Activated CD8-positive, alpha-beta T cell treated with anti-CD3 and anti-CD28 coated beads, Interleukin-2, amount 10 ng/mL, durations not matched to agents 7 days and 5 days (primary cell): Measurements from ENCODE around the gene ZNF440. TPM values are rescaled to one million over a fixed set of nuclear protein-coding genes. Genes with fewer than 3 reads are reported as not detected.
"Not testable (repeated sequence)": the region's sequence is repeated elsewhere in the genome, so short reads cannot be mapped to it uniquely, and the experiment has no call there.

Experiments used
- ATAC-seq: fragments of 150-1000 bp; cut with Tn5 transposase; one replicate; pipeline ENCODE4 v1.10.0; 2021; ENCODE audit warnings: moderate library complexity
- CTCF ChIA-PET: fragments of 350-600 bp; sonication (Branson Sonifier 250); formaldehyde crosslinking; loops from one replicate; lab custom pipeline; 2021; ENCODE audit warnings: antibody characterized with exemption; lab: Charles Lee
- POLR2A ChIA-PET: fragments of 350-600 bp; sonication (Branson Sonifier 250); formaldehyde crosslinking; loops from one replicate; lab custom pipeline; 2021; ENCODE audit warnings: antibody characterized with exemption; lab: Charles Lee
- DNase-seq: peaks from one replicate; pipeline ENCODE4 v3.0.0-alpha.2; 2020
- H3K27ac Mint-ChIP-seq: one replicate; pipeline ENCODE4 v1.8.0; 2021; ENCODE audit warnings: mild to moderate bottlenecking, mixed read lengths
- H3K27me3 Mint-ChIP-seq: one replicate; pipeline ENCODE4 v1.8.0; 2021; ENCODE audit warnings: low read depth, mixed read lengths
- H3K36me3 Mint-ChIP-seq: one replicate; pipeline ENCODE4 v1.8.0; 2021; ENCODE audit warnings: low read depth, mixed read lengths
- H3K4me1 Mint-ChIP-seq: one replicate; pipeline ENCODE4 v1.8.0; 2021; ENCODE audit warnings: low read depth, mixed read lengths
- H3K4me3 Mint-ChIP-seq: one replicate; pipeline ENCODE4 v1.8.0; 2021; ENCODE audit warnings: mild to moderate bottlenecking, mixed read lengths
- H3K9me3 Mint-ChIP-seq: one replicate; pipeline ENCODE4 v1.8.0; 2022; ENCODE audit warnings: mixed read lengths; ENCODE audit not compliant: insufficient read depth
- total RNA-seq, 2 experiments: library from RNA; stranded (reverse); gene quantifications; one replicate each; pipeline ENCODE4 v1.2.3, GENCODE V29; 2021

Gene ZNF440
- total RNA-seq, 2 experiments from 2014 or later, result 15.2 to 17.7 TPM

GRCh38 chr19:11861301-11861700 lies 47.2 kb downstream of the ZNF440 start:
- CTCF ChIA-PET, result no interaction called here
- ATAC-seq, result no peak
- peaks cover 63% of the 10 kb centered on the region for H3K9me3 Mint-ChIP-seq

DNA sequence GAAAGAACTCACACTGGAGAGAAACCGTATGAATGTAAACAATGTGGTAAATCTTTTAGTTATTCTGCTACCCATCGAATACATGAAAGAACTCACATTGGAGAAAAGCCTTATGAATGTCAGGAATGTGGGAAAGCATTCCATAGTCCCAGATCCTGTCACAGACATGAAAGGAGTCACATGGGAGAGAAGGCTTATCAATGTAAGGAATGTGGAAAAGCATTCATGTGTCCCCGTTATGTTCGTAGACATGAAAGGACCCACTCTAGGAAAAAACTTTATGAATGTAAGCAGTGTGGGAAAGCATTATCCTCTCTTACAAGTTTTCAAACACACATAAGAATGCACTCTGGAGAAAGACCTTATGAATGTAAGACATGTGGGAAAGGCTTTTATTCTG lies 53.7 kb downstream of the ZNF440 start:
- H3K27ac Mint-ChIP-seq, H3K4me1 Mint-ChIP-seq, DNase-seq, ATAC-seq, CTCF ChIA-PET, POLR2A ChIA-PET, H3K27me3 Mint-ChIP-seq, H3K4me3 Mint-ChIP-seq: not testable (repeated sequence)
- H3K9me3 Mint-ChIP-seq, result peaks cover 50% of the 10 kb centered on the region
- peaks cover 62% of the 10 kb centered on the region for H3K36me3 Mint-ChIP-seq

More at GRCh38 chr19:11861301-11861700, 47.2 kb downstream of the ZNF440 start:
- no peak overlapping the region for H3K4me3 Mint-ChIP-seq
- H3K27me3 Mint-ChIP-seq, result no peaks in the 10 kb centered on the region
- no peaks in the 10 kb centered on the region for H3K4me1 Mint-ChIP-seq
- peaks cover 58% of the 10 kb centered on the region for H3K36me3 Mint-ChIP-seq
- DNase-seq, result no peak
- POLR2A ChIA-PET, result no interaction called here
- H3K27ac Mint-ChIP-seq, result no peak overlapping the region

GRCh38 chr19:11868188-11868587 lies 54.1 kb downstream of the ZNF440 start:
- peaks cover 49% of the 10 kb centered on the region for H3K9me3 Mint-ChIP-seq
- ChIA-PET CTCF (no interaction called here), POLR2A (no interaction called here)
- DNase-seq (no peak), ATAC-seq (no peak)
- no peak overlapping the region for H3K4me3 Mint-ChIP-seq
- H3K36me3 Mint-ChIP-seq, result peaks cover 60% of the 10 kb centered on the region
- no peaks in the 10 kb centered on the region for H3K4me1 Mint-ChIP-seq
- no peaks in the 10 kb centered on the region for H3K27me3 Mint-ChIP-seq
- H3K27ac Mint-ChIP-seq, result no peak overlapping the region

- H3K27ac Mint-ChIP-seq, result no peak overlapping the region
- H3K4me3 Mint-ChIP-seq, result no peak overlapping the region
- H3K27me3 Mint-ChIP-seq, result no peaks in the 10 kb centered on the region
- peaks cover 22% of the 10 kb centered on the region for H3K9me3 Mint-ChIP-seq
- CTCF ChIA-PET, result interaction anchor here (0.7 to 2.0 kb wide), 2 partner anchors 75 to 116 kb away, joined by 3 to 5 read pairs; partner anchors contain the start of gene ZNF491
- ATAC-seq (no peak), DNase-seq (no peak)
- POLR2A ChIA-PET, result no interaction called here
- H3K36me3 Mint-ChIP-seq, result peaks cover 22% of the 10 kb centered on the region
- H3K4me1 Mint-ChIP-seq, result no peaks in the 10 kb centered on the region
Measured at GRCh38 chr19:11872624-11873023, 58.6 kb downstream of the ZNF440 start.

DNA sequence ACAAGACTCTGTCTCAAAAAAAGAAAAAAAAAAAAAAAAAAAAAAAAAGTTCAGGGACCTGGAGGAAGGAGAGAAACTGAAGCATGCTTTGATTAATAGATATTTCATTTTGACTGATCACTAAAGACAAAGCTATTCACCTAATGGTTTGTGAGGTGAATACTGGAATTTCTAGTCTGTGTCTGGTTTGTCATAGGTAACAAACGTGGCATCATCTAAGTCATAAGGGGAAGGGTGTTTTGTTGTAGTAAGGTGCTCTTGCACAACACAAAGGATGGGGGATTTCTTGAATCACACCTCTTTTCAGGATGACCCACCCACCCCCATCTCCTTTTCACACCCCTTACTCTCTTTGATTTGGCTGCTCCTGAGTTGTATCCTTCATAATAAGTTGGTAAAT lies 59.7 kb downstream of the ZNF440 start:
- H3K36me3 Mint-ChIP-seq, result peaks cover 11% of the 10 kb centered on the region
- no peak overlapping the region for H3K4me3 Mint-ChIP-seq
- ChIA-PET POLR2A (interaction anchor here (1.0 kb wide), 1 partner anchor 60 kb away, joined by 3 read pairs; the partner anchor contains the start of gene ZNF440), CTCF (interaction anchor here (2.0 kb wide), 1 partner anchor 76 kb away, joined by 5 read pairs; the partner anchor contains the start of gene ZNF491)
- no peak overlapping the region for H3K27ac Mint-ChIP-seq
- ATAC-seq (no peak), DNase-seq (no peak)
- peaks cover 11% of the 10 kb centered on the region for H3K9me3 Mint-ChIP-seq
- no peaks in the 10 kb centered on the region for H3K27me3 Mint-ChIP-seq
- H3K4me1 Mint-ChIP-seq, result no peaks in the 10 kb centered on the region

DNA sequence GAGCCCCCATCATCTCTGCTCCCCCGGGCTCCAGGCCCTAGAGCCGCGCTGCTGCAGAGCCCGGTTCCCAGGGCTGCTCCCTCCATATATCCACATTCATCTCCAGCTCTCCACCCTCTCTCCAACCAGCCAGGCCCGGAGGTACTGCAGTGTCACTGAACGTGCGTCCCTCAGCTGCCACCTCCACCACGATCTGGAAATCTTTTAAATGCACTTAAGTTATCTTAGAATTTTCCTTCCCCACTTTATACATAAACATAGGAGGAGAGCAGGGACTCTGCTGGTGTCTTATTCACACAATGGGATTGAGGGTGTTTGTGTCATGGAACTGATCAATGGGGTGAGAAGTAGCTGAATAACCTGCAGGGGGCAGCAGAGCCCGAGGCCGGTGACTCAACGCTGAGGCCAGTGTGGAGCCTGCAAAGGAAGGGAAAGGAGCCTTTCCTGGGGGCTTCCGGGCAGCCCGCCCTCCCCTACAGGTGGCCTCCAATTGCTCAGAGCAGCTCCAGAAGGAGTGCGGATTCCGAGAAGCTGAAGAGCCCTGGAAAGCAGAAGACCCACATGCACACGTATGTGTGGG lies 65.7 kb downstream of the ZNF440 start:
- H3K9me3 Mint-ChIP-seq, H3K36me3 Mint-ChIP-seq, H3K4me3 Mint-ChIP-seq, H3K4me1 Mint-ChIP-seq, H3K27me3 Mint-ChIP-seq, H3K27ac Mint-ChIP-seq: not testable (repeated sequence)
- ChIA-PET CTCF (interaction anchor here (0.8 to 8.8 kb wide), 9 partner anchors 12 to 261 kb away, joined by 3 to 49 read pairs (median 5); partner anchors contain the start of genes ZNF20, ZNF491 and ZNF700), POLR2A (interaction anchor here (0.6 kb wide), 1 partner anchor 64 kb away, joined by 3 read pairs; no protein-coding TSS in a partner anchor)
- DNase-seq (peak; percentile 56), ATAC-seq (peak; percentile 42)

- no peak overlapping the region for H3K27ac Mint-ChIP-seq
- no peak for ATAC-seq
- POLR2A ChIA-PET, result no interaction called here
Measured at GRCh38 chr19:11880598-11880997, 66.5 kb downstream of the ZNF440 start.

GRCh38 chr19:11881151-11881800 lies 67.2 kb downstream of the ZNF440 start:
- ChIA-PET POLR2A (no interaction called here), CTCF (interaction anchor here (1.0 to 8.8 kb wide), 6 partner anchors 42 to 256 kb away, joined by 3 to 49 read pairs (median 8); partner anchors contain the start of genes ZNF491 and ZNF700)
- DNase-seq, result peak; percentile 77
- peak; percentile 82 for ATAC-seq
- Mint-ChIP-seq H3K27me3 (peaks cover 6% of the 10 kb centered on the region), H3K4me1 (no peaks in the 10 kb centered on the region), H3K27ac (no peak overlapping the region), H3K36me3 (no peaks in the 10 kb centered on the region), H3K9me3 (no peaks in the 10 kb centered on the region), H3K4me3 (no peak overlapping the region)

More at GRCh38 chr19:11880598-11880997, 66.5 kb downstream of the ZNF440 start:
- H3K4me1 Mint-ChIP-seq, result no peaks in the 10 kb centered on the region
- no peaks in the 10 kb centered on the region for H3K36me3 Mint-ChIP-seq
- CTCF ChIA-PET, result interaction anchor here (1.0 to 8.8 kb wide), 8 partner anchors 11 to 257 kb away, joined by 3 to 49 read pairs (median 6); partner anchors contain the start of genes ZNF491 and ZNF700
- peaks cover 5% of the 10 kb centered on the region for H3K27me3 Mint-ChIP-seq
- DNase-seq, result no peak
- no peak overlapping the region for H3K4me3 Mint-ChIP-seq
- no peaks in the 10 kb centered on the region for H3K9me3 Mint-ChIP-seq

GRCh38 chr19:11882606-11883005 lies 68.5 kb downstream of the ZNF440 start:
- ATAC-seq, result no peak

More at GRCh38 chr19:11882606-11883005, 68.5 kb downstream of the ZNF440 start:
- no peak overlapping the region for H3K4me3 Mint-ChIP-seq
- no peak overlapping the region for H3K27ac Mint-ChIP-seq
- peaks cover 7% of the 10 kb centered on the region for H3K27me3 Mint-ChIP-seq
- H3K36me3 Mint-ChIP-seq, result no peaks in the 10 kb centered on the region
- peaks cover 6% of the 10 kb centered on the region for H3K4me1 Mint-ChIP-seq
- ChIA-PET POLR2A (no interaction called here), CTCF (interaction anchor here (0.5 to 8.8 kb wide), 8 partner anchors 41 to 428 kb away, joined by 3 to 49 read pairs (median 11); partner anchors contain the start of genes ZNF20, ZNF491 and ZNF700)
- DNase-seq, result no peak
- peaks cover 5% of the 10 kb centered on the region for H3K9me3 Mint-ChIP-seq

Other genes with a start within 250 kb of the ZNF440 start
- 1 to 10 TPM; 9.8 to 9.9 TPM for gene ACP5, start 236.6 kb upstream of the ZNF440 start, total RNA-seq
- 1 to 10 TPM; 3.7 to 4.8 TPM for gene ZNF627, start 216.8 kb upstream of the ZNF440 start, total RNA-seq
- gene ZNF823, start 75.3 kb upstream of the ZNF440 start, total RNA-seq, result 1 to 10 TPM; 6.5 to 7.0 TPM
- gene ZNF441, start 47.3 kb upstream of the ZNF440 start, total RNA-seq, result 1 to 10 TPM; 7.9 to 8.7 TPM
- 1 to 10 TPM; 1.8 to 2.1 TPM for gene ZNF491, start 15.8 kb upstream of the ZNF440 start, total RNA-seq
- 10 to 100 TPM in 1 of 2 experiments, 1 to 10 TPM in 1; 9.7 to 10.2 TPM for gene ZNF439, start 34.5 kb downstream of the ZNF440 start, total RNA-seq
- gene ZNF69, start 73.5 kb downstream of the ZNF440 start, total RNA-seq, result 1 to 10 TPM; 3.4 to 4.0 TPM
- gene ZNF700, start 110.8 kb downstream of the ZNF440 start, total RNA-seq, result 10 to 100 TPM; 22.7 to 25.7 TPM
- gene ZNF763, start 150.8 kb downstream of the ZNF440 start, total RNA-seq, result 1 to 10 TPM; 2.0 to 2.3 TPM
- under 1 TPM; 0.60 to 0.95 TPM for gene ZNF433, start 221.4 kb downstream of the ZNF440 start, total RNA-seq
- 1 to 10 TPM; 1.1 to 1.7 TPM for gene ZNF878, start 238.7 kb downstream of the ZNF440 start, total RNA-seq